ENCODE data around the gene CEP20.

Gene CEP20

DNA sequence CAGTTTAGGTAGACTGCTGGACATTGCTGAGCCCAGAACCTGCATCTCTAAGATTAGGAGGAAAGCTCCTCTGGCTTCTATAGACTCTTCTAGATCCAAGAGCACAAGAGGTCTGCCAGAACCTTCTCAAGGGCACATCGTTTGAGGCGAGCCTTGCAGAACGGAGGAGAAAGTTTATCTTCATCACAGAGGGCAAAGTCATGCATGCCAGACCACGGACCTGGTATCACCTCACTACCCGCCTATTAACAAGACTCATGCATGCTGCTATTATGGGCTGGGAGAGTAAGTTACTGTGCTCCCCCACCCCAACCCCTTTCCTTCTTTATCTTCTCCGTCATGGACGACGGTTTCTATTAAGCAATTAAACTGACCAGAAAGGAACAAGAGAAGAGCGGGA is 54.9 kb downstream of the CEP20 start:
- Histone ChIP-seq H3K27ac (ENCODE audit: low read length) (peak overlapping the region; percentile 92), H3K36me3 (ENCODE audit: control insufficient read depth in 2 of 2, insufficient read depth in 2 of 2, low read length in 2 of 2) (peaks cover 40 to 49% of the 10 kb centered on the region in 2 donors), H3K4me1 (ENCODE audit: control insufficient read depth, insufficient read depth, low read length) (peaks cover 94% of the 10 kb centered on the region), H3K9me3 (ENCODE audit: control insufficient read depth in 2 of 2, low read length in 2 of 2) (no peaks in the 10 kb centered on the region), H3K9ac (ENCODE audit: low read length in 2 of 2) (peak overlapping the region; percentile 16 to 55), H3K4me3 (ENCODE audit: low read length in 2 of 2) (peak overlapping the region; percentile 36 to 54), H3K27me3 (ENCODE audit: control insufficient read depth in 1 of 2, insufficient read depth in 2 of 2, low read length in 2 of 2) (no peaks in the 10 kb centered on the region)

DNA sequence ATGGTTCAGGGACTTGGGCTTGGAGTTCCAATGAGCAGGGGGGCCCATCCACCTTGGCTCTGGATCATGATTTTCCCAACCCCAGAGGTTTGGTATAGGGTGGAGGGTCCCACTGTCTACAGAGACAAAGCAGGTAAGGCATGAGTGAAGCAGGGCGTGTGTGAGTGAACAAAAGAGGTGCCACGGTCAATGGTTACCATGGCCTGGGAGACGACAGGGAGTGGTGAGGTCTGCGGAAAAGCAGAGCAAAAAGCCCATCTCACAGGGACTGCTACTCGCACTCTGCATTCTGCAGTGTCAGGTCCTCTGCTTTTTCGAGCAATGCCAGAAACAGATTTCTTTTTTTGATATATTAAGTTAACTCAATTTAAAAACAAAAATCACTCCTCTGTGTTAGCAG is 56.2 kb downstream of the CEP20 start:
- Histone ChIP-seq H3K9ac (ENCODE audit: low read length in 2 of 2) (no peak overlapping the region), H3K36me3 (ENCODE audit: control insufficient read depth in 2 of 2, insufficient read depth in 2 of 2, low read length in 2 of 2) (peaks cover 40 to 48% of the 10 kb centered on the region in 2 donors), H3K4me3 (ENCODE audit: low read length in 2 of 2) (peak overlapping the region in 1 of 2 donors; percentile 44), H3K9me3 (ENCODE audit: control insufficient read depth in 2 of 2, low read length in 2 of 2) (no peaks in the 10 kb centered on the region), H3K27ac (ENCODE audit: low read length) (peak overlapping the region; percentile 92), H3K4me1 (ENCODE audit: control insufficient read depth, insufficient read depth, low read length) (peaks cover 94% of the 10 kb centered on the region), H3K27me3 (ENCODE audit: control insufficient read depth in 1 of 2, insufficient read depth in 2 of 2, low read length in 2 of 2) (no peaks in the 10 kb centered on the region)

DNA sequence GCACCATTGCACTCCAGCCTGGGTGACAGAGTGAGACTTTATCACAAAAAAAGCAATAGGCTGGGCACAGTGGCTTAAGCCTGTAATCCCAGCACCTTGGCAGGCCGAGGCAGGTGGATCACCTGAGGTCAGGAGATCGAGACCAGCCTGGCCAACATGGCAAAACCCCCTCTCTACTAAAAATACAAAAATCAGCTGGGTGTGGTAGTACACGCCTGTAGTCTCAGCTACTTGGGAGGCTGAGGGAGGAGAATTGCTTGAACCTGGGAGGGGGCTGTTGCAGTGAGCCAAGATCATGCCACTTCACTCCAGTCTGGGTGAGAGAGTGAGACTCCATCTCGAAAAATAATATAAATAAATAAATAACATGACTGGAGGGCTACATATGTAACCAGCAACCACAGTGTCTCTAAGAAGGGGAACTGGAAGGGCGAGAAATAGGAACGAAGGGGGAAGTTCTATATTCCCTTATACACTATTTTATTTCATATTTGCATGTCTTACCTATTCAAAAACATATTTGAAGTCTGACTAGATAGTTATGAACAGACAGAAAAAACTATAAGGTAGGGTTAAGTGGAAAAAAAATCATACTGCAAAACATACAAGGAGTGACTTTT is 57.5 kb downstream of the CEP20 start:
- Histone ChIP-seq H3K4me1 (ENCODE audit: control insufficient read depth, insufficient read depth, low read length) (peaks cover 94% of the 10 kb centered on the region), H3K36me3 (ENCODE audit: control insufficient read depth in 2 of 2, insufficient read depth in 2 of 2, low read length in 2 of 2) (peaks cover 44 to 49% of the 10 kb centered on the region in 2 donors), H3K4me3 (ENCODE audit: low read length in 2 of 2) (no peak overlapping the region), H3K9me3 (ENCODE audit: control insufficient read depth in 2 of 2, low read length in 2 of 2) (no peaks in the 10 kb centered on the region), H3K27ac (ENCODE audit: low read length) (peak overlapping the region; percentile 92), H3K9ac (ENCODE audit: low read length in 2 of 2) (no peak overlapping the region), H3K27me3 (ENCODE audit: control insufficient read depth in 1 of 2, insufficient read depth in 2 of 2, low read length in 2 of 2) (no peaks in the 10 kb centered on the region)

GRCh38 chr16:15829460-15829859 is 58.9 kb downstream of the CEP20 start:
- H3K27ac ChIP-seq (ENCODE audit: low read length), result peak overlapping the region; percentile 92
- peaks cover 96% of the 10 kb centered on the region for H3K4me1 ChIP-seq (ENCODE audit: control insufficient read depth, insufficient read depth, low read length)
- no peaks in the 10 kb centered on the region for H3K27me3 ChIP-seq (ENCODE audit: control insufficient read depth in 1 of 2, insufficient read depth in 2 of 2, low read length in 2 of 2)
- H3K9me3 ChIP-seq (ENCODE audit: control insufficient read depth in 2 of 2, low read length in 2 of 2), result no peaks in the 10 kb centered on the region
- peak overlapping the region in 1 of 2 donors; percentile 40 for H3K4me3 ChIP-seq (ENCODE audit: low read length in 2 of 2)
- peaks cover 45 to 46% of the 10 kb centered on the region in 2 donors for H3K36me3 ChIP-seq (ENCODE audit: control insufficient read depth in 2 of 2, insufficient read depth in 2 of 2, low read length in 2 of 2)
- peak overlapping the region; percentile 54 to 83 for H3K9ac ChIP-seq (ENCODE audit: low read length in 2 of 2)

GRCh38 chr16:15827709-15828343 is 60.6 kb downstream of the CEP20 start:
- H3K27ac ChIP-seq (ENCODE audit: low read length), result peak overlapping the region; percentile 92
- H3K9me3 ChIP-seq (ENCODE audit: control insufficient read depth in 2 of 2, low read length in 2 of 2), result no peaks in the 10 kb centered on the region
- peaks cover 47% of the 10 kb centered on the region in 2 donors for H3K36me3 ChIP-seq (ENCODE audit: control insufficient read depth in 2 of 2, insufficient read depth in 2 of 2, low read length in 2 of 2)
- H3K27me3 ChIP-seq (ENCODE audit: control insufficient read depth in 1 of 2, insufficient read depth in 2 of 2, low read length in 2 of 2), result no peaks in the 10 kb centered on the region
- peak overlapping the region; percentile 39 to 66 for H3K9ac ChIP-seq (ENCODE audit: low read length in 2 of 2)
- peak overlapping the region; percentile 13 to 54 for H3K4me3 ChIP-seq (ENCODE audit: low read length in 2 of 2)
- peaks cover 97% of the 10 kb centered on the region for H3K4me1 ChIP-seq (ENCODE audit: control insufficient read depth, insufficient read depth, low read length)

GRCh38 chr16:15827299-15827698 is 61.1 kb downstream of the CEP20 start:
- Histone ChIP-seq H3K4me3 (ENCODE audit: low read length in 2 of 2) (peak overlapping the region in 1 of 2 donors; percentile 54), H3K9ac (ENCODE audit: low read length in 2 of 2) (peak overlapping the region in 1 of 2 donors; percentile 36), H3K27me3 (ENCODE audit: control insufficient read depth in 1 of 2, insufficient read depth in 2 of 2, low read length in 2 of 2) (no peaks in the 10 kb centered on the region), H3K27ac (ENCODE audit: low read length) (peak overlapping the region; percentile 92), H3K36me3 (ENCODE audit: control insufficient read depth in 2 of 2, insufficient read depth in 2 of 2, low read length in 2 of 2) (peaks cover 46 to 47% of the 10 kb centered on the region in 2 donors), H3K4me1 (ENCODE audit: control insufficient read depth, insufficient read depth, low read length) (peaks cover 97% of the 10 kb centered on the region), H3K9me3 (ENCODE audit: control insufficient read depth in 2 of 2, low read length in 2 of 2) (no peaks in the 10 kb centered on the region)

GRCh38 chr16:15825750-15826305 is 62.6 kb downstream of the CEP20 start:
- peak overlapping the region; percentile 0 to 36 for H3K9ac ChIP-seq (ENCODE audit: low read length in 2 of 2)
- H3K27ac ChIP-seq (ENCODE audit: low read length), result peak overlapping the region; percentile 92
- no peaks in the 10 kb centered on the region for H3K9me3 ChIP-seq (ENCODE audit: control insufficient read depth in 2 of 2, low read length in 2 of 2)
- no peaks in the 10 kb centered on the region for H3K27me3 ChIP-seq (ENCODE audit: control insufficient read depth in 1 of 2, insufficient read depth in 2 of 2, low read length in 2 of 2)
- H3K4me3 ChIP-seq (ENCODE audit: low read length in 2 of 2), result peak overlapping the region in 1 of 2 donors; percentile 52
- H3K4me1 ChIP-seq (ENCODE audit: control insufficient read depth, insufficient read depth, low read length), result peaks cover 93% of the 10 kb centered on the region
- peaks cover 50 to 52% of the 10 kb centered on the region in 2 donors for H3K36me3 ChIP-seq (ENCODE audit: control insufficient read depth in 2 of 2, insufficient read depth in 2 of 2, low read length in 2 of 2)

GRCh38 chr16:15822957-15823356 is 65.4 kb downstream of the CEP20 start:
- Histone ChIP-seq H3K36me3 (ENCODE audit: control insufficient read depth in 2 of 2, insufficient read depth in 2 of 2, low read length in 2 of 2) (peaks cover 53 to 61% of the 10 kb centered on the region in 2 donors), H3K4me3 (ENCODE audit: low read length in 2 of 2) (peak overlapping the region in 1 of 2 donors; percentile 44), H3K9ac (ENCODE audit: low read length in 2 of 2) (peak overlapping the region; percentile 23 to 29), H3K9me3 (ENCODE audit: control insufficient read depth in 2 of 2, low read length in 2 of 2) (no peaks in the 10 kb centered on the region), H3K4me1 (ENCODE audit: control insufficient read depth, insufficient read depth, low read length) (peaks cover 82% of the 10 kb centered on the region), H3K27ac (ENCODE audit: low read length) (peak overlapping the region; percentile 92), H3K27me3 (ENCODE audit: control insufficient read depth in 1 of 2, insufficient read depth in 2 of 2, low read length in 2 of 2) (no peaks in the 10 kb centered on the region)

DNA sequence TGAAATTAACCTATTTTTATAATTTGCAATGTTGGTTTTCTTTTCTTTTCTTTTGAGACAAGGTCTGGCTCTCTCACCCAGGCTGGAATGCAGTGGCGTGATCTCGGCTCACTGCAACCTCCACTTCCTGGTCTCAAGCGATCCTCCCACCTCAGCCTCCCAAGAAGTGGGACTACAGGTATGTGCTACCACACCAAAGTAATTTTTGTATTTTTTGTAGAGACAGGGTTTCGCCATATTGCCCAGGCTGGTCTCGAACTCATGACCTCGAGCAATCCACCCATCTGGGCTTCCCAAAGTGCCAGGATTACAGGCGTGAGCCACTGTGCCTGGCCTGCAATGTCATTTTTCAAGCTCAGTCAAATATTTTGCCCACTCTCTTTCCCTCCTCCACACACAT is 67.6 kb downstream of the CEP20 start:
- Histone ChIP-seq H3K27ac (ENCODE audit: low read length) (peak overlapping the region; percentile 37), H3K4me3 (ENCODE audit: low read length in 2 of 2) (no peak overlapping the region), H3K36me3 (ENCODE audit: control insufficient read depth in 2 of 2, insufficient read depth in 2 of 2, low read length in 2 of 2) (peaks cover 36 to 55% of the 10 kb centered on the region in 2 donors), H3K9me3 (ENCODE audit: control insufficient read depth in 2 of 2, low read length in 2 of 2) (no peaks in the 10 kb centered on the region), H3K27me3 (ENCODE audit: control insufficient read depth in 1 of 2, insufficient read depth in 2 of 2, low read length in 2 of 2) (no peaks in the 10 kb centered on the region), H3K4me1 (ENCODE audit: control insufficient read depth, insufficient read depth, low read length) (peaks cover 72% of the 10 kb centered on the region), H3K9ac (ENCODE audit: low read length in 2 of 2) (no peak overlapping the region)

DNA sequence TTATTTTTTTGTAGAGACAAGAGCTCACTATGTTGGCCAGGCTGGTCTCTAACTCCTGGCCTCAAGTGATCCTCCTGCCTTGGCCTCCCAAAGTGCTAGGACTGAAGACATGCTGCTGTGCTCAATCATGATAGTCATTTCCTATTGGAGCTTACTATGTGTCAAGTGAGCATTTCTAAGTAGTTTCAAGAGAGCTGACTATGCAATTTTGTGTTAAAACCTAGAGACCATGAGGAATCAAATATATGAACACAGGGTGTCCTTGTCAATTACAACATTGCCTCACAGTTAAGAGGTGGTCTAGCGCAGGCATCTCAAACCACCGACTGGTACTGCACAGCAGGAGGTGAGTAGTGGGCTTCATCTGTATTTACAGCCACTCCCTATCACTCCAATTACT is 69.4 kb downstream of the CEP20 start:
- no peak overlapping the region for H3K9ac ChIP-seq (ENCODE audit: low read length in 2 of 2)
- H3K27me3 ChIP-seq (ENCODE audit: control insufficient read depth in 1 of 2, insufficient read depth in 2 of 2, low read length in 2 of 2), result no peaks in the 10 kb centered on the region
- H3K4me1 ChIP-seq (ENCODE audit: control insufficient read depth, insufficient read depth, low read length), result peaks cover 60% of the 10 kb centered on the region
- H3K4me3 ChIP-seq (ENCODE audit: low read length in 2 of 2), result no peak overlapping the region
- H3K36me3 ChIP-seq (ENCODE audit: control insufficient read depth in 2 of 2, insufficient read depth in 2 of 2, low read length in 2 of 2), result peaks cover 31 to 52% of the 10 kb centered on the region in 2 donors
- no peaks in the 10 kb centered on the region for H3K9me3 ChIP-seq (ENCODE audit: control insufficient read depth in 2 of 2, low read length in 2 of 2)
- peak overlapping the region; percentile 77 for H3K27ac ChIP-seq (ENCODE audit: low read length)

Data from stomach smooth muscle (tissue), 2 donors.